K562 (cell line): ENCODE measurements around the gene KLHL28. TPM values are rescaled to one million over a fixed set of nuclear protein-coding genes. Genes with fewer than 3 reads are reported as not detected.

Experiments used
- HLTF ChIP-seq: fragments of 450-650 bp; IDR thresholded peaks from 2 replicates; pipeline ENCODE4 v1.6.1; 2016
- WHSC1 ChIP-seq: IDR thresholded peaks from one replicate; pipeline ENCODE4 v1.6.1; 2012; ENCODE audit warnings: low read length, control low read depth, inconsistent platforms
- ZNF253 ChIP-seq: fragments of 250-450 bp; sonication (Bioruptor Pico); conservative IDR thresholded peaks from 2 replicates; pipeline ENCODE4 v1.6.1; 2021; ENCODE audit warnings: mild to moderate bottlenecking
- ZNF445 ChIP-seq: fragments of 250-450 bp; sonication (Bioruptor Pico); IDR thresholded peaks from 2 replicates; pipeline ENCODE4 v1.4.0; 2020; ENCODE audit warnings: low read depth, mild to moderate bottlenecking, moderate library complexity
- ZNF551 ChIP-seq: fragments of 250-450 bp; sonication (Bioruptor Pico); IDR thresholded peaks from 2 replicates; pipeline ENCODE4 v1.5.0; 2021; ENCODE audit warnings: mild to moderate bottlenecking, moderate library complexity
- polyA plus RNA-seq, 8 experiments: library from polyadenylated mRNA; depleted of rRNA in 4 of 8; stranded (reverse) in 5 of 8; unstranded in 3 of 8; fragments of >200 nt; fragmentation: Nextera tagmentation in 2 of 8; fragmentation: Illumina TruSeq in 1 of 8; extraction: Ambion mirVana in 2 of 8; extraction: Trizol in 1 of 8; gene quantifications; 2 replicates each; pipeline versions ENCODE4 v1.2.1 to v1.2.3, GENCODE V29; 2011 to 2014; ENCODE audit warnings: inconsistent platforms in 1 of 8, missing spikeins in 1 of 8
- total RNA-seq, 7 experiments: library from RNA; depleted of rRNA in 6 of 7; stranded (reverse); fragments of >200 nt in 6 of 7; fragmentation: Illumina TruSeq in 2 of 7; extraction: Trizol in 2 of 7; gene quantifications; 2 replicates each; pipeline versions ENCODE4 v1.2.1 to v1.2.3, GENCODE V29; 2011 to 2021; ENCODE audit warnings: low replicate concordance in 1 of 7
- TF ChIP-seq, protein P1 (sequence below): fragments of 450-650 bp; IDR thresholded peaks from 2 replicates; pipeline ENCODE4 v1.6.1; 2018; ENCODE audit not compliant: partially characterized antibody
- TF ChIP-seq, protein P2 (sequence below): fragments of 450-650 bp; IDR thresholded peaks from 2 replicates; pipeline ENCODE4 v1.6.1; 2016; ENCODE audit warnings: low read depth
- TF ChIP-seq, protein P3 (sequence below), 2 experiments: fragments of 250-450 bp in 1 of 2; fragments of 450-650 bp in 1 of 2; sonication (Bioruptor Pico) in 1 of 2; IDR thresholded peaks; 2 replicates each; pipeline versions ENCODE4 v1.6.1 to v1.8.0; 2016 to 2021; ENCODE audit warnings: mild to moderate bottlenecking in 2 of 2, moderate library complexity in 2 of 2, missing compliant biosample characterization in 1 of 2, missing genetic modification characterization in 1 of 2

Gene KLHL28
- total and polyA plus RNA-seq, 9 of the 15 experiments (the other 6 are each of a cell fraction or from before 2014, with no cell fraction given): 1.1 to 7.5 (median 4.7) TPM

DNA sequence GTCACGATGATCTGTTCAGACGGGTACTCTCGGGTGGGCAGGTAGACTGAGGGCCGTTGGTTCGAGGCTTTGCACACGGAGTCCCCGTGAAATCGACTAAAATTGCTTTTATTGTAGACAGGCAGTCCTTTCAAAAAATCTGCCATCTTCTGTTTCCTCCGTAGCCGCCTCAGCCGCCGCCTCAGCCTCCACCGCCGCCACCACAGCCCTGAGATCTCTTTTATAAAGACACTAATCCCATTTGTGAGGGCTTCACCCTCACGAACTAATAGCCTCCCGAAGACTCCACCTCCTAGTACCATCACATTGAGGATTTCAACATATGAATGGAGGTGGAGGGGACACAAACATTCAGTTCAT is 74.2 kb downstream of the KLHL28 start (continued):
- TF ChIP-seq, protein P1, sequence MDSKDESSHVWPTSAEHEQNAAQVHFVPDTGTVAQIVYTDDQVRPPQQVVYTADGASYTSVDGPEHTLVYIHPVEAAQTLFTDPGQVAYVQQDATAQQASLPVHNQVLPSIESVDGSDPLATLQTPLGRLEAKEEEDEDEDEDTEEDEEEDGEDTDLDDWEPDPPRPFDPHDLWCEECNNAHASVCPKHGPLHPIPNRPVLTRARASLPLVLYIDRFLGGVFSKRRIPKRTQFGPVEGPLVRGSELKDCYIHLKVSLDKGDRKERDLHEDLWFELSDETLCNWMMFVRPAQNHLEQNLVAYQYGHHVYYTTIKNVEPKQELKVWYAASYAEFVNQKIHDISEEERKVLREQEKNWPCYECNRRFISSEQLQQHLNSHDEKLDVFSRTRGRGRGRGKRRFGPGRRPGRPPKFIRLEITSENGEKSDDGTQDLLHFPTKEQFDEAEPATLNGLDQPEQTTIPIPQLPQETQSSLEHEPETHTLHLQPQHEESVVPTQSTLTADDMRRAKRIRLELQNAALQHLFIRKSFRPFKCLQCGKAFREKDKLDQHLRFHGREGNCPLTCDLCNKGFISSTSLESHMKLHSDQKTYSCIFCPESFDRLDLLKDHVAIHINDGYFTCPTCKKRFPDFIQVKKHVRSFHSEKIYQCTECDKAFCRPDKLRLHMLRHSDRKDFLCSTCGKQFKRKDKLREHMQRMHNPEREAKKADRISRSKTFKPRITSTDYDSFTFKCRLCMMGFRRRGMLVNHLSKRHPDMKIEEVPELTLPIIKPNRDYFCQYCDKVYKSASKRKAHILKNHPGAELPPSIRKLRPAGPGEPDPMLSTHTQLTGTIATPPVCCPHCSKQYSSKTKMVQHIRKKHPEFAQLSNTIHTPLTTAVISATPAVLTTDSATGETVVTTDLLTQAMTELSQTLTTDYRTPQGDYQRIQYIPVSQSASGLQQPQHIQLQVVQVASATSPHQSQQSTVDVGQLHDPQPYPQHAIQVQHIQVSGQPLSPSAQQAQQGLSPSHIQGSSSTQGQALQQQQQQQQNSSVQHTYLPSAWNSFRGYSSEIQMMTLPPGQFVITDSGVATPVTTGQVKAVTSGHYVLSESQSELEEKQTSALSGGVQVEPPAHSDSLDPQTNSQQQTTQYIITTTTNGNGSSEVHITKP: no peak
- TF ChIP-seq, protein P2, sequence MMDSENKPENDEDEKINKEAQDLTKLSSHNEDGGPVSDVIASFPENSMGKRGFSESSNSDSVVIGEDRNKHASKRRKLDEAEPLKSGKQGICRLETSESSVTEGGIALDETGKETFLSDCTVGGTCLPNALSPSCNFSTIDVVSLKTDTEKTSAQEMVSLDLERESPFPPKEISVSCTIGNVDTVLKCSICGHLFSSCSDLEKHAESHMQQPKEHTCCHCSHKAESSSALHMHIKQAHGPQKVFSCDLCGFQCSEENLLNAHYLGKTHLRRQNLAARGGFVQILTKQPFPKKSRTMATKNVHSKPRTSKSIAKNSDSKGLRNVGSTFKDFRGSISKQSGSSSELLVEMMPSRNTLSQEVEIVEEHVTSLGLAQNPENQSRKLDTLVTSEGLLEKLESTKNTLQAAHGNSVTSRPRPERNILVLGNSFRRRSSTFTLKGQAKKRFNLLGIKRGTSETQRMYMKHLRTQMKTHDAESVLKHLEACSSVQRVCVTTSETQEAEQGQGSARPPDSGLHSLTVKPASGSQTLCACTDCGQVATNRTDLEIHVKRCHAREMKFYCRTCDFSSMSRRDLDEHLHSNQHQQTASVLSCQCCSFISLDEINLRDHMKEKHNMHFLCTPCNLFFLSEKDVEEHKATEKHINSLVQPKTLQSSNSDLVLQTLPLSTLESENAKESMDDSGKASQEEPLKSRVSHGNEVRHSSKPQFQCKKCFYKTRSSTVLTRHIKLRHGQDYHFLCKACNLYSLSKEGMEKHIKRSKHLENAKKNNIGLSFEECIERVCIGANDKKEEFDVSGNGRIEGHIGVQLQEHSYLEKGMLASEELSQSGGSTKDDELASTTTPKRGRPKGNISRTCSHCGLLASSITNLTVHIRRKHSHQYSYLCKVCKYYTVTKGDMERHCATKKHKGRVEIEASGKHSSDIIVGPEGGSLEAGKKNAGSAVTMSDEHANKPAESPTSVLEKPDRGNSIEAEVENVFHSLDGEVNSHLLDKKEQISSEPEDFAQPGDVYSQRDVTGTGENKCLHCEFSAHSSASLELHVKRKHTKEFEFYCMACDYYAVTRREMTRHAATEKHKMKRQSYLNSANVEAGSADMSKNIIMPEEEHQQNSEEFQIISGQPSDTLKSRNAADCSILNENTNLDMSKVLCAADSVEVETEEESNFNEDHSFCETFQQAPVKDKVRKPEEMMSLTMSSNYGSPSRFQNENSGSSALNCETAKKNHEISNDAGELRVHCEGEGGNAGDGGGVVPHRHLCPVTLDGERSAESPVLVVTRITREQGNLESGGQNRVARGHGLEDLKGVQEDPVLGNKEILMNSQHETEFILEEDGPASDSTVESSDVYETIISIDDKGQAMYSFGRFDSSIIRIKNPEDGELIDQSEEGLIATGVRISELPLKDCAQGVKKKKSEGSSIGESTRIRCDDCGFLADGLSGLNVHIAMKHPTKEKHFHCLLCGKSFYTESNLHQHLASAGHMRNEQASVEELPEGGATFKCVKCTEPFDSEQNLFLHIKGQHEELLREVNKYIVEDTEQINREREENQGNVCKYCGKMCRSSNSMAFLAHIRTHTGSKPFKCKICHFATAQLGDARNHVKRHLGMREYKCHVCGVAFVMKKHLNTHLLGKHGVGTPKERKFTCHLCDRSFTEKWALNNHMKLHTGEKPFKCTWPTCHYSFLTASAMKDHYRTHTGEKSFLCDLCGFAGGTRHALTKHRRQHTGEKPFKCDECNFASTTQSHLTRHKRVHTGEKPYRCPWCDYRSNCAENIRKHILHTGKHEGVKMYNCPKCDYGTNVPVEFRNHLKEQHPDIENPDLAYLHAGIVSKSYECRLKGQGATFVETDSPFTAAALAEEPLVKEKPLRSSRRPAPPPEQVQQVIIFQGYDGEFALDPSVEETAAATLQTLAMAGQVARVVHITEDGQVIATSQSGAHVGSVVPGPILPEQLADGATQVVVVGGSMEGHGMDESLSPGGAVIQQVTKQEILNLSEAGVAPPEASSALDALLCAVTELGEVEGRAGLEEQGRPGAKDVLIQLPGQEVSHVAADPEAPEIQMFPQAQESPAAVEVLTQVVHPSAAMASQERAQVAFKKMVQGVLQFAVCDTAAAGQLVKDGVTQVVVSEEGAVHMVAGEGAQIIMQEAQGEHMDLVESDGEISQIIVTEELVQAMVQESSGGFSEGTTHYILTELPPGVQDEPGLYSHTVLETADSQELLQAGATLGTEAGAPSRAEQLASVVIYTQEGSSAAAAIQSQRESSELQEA: no peak
- TF ChIP-seq WHSC1 (no peak), ZNF551 (CRISPR knock-in tag) (no peak), ZNF253 (no peak), ZNF445 (no peak), HLTF (no peak)
- TF ChIP-seq, protein P3, sequence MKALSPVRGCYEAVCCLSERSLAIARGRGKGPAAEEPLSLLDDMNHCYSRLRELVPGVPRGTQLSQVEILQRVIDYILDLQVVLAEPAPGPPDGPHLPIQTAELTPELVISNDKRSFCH (CRISPR knock-in tag; IDR thresholded peaks at IDR 0.05): no peak
- TF ChIP-seq, protein P3 (tag; IDR thresholded peaks at IDR 0.05): no peak
